H1 (cell line): ENCODE data around the gene CORO7. TPM values are rescaled to one million over a fixed set of nuclear protein-coding genes. Genes with fewer than 3 reads are reported as not detected.

Source experiments
- CTCF ChIA-PET: fragments of 300-600 bp; sonication (Branson Sonifier 250); formaldehyde crosslinking; loops from one replicate; lab custom pipeline; 2021; ENCODE audit not compliant: partially characterized antibody; lab: Charles Lee
- POLR2A ChIA-PET: fragments of 300-600 bp; sonication (Branson Sonifier 250); formaldehyde crosslinking; loops from one replicate; lab custom pipeline; 2021; ENCODE audit warnings: inconsistent platforms; ENCODE audit not compliant: partially characterized antibody; lab: Charles Lee
- DNase-seq, 2 experiments: peaks; one replicate each; pipeline versions ENCODE4 v3.0.0 to v3.0.0-alpha.2; 2010 to 2022; ENCODE audit warnings: low spot score in 2 of 2, low read depth in 1 of 2, mixed read lengths in 1 of 2
- FAIRE-seq: peaks from 2 replicates; lab custom pipeline; 2011; peaks lifted over from hg19 to GRCh38; lab: Jason Lieb, UNC
- H2AFZ ChIP-seq: 2 replicates; pipeline ENCODE4 v1.8.1; 2012; ENCODE audit warnings: low read length, inconsistent platforms
- H2AK5ac ChIP-seq: 2 replicates; pipeline ENCODE4 v1.6.1; 2013; ENCODE audit warnings: low read depth, low read length
- H2BK120ac ChIP-seq: replicated peaks from 2 replicates; pipeline ENCODE3; 2013; ENCODE audit warnings: low read depth, low read length, inconsistent platforms
- H2BK12ac ChIP-seq: 2 replicates; pipeline ENCODE4 v1.6.1; 2013; ENCODE audit warnings: low read depth, low read length
- H2BK15ac ChIP-seq: 2 replicates; pipeline ENCODE4 v1.6.1; 2013; ENCODE audit warnings: low read length
- H2BK20ac ChIP-seq: 2 replicates; pipeline ENCODE4 v1.6.1; 2013; ENCODE audit warnings: low read length
- H2BK5ac ChIP-seq: 2 replicates; pipeline ENCODE4 v1.6.1; 2013; ENCODE audit warnings: low read depth, low read length
- H3K14ac ChIP-seq: 2 replicates; pipeline ENCODE4 v1.6.1; 2013; ENCODE audit warnings: inconsistent platforms; ENCODE audit not compliant: insufficient read length
- H3K18ac ChIP-seq: 2 replicates; pipeline ENCODE4 v1.6.1; 2013; ENCODE audit warnings: low read length; ENCODE audit errors: extremely low read depth
- H3K23ac ChIP-seq: 2 replicates; pipeline ENCODE4 v1.6.1; 2013; ENCODE audit warnings: inconsistent platforms; ENCODE audit not compliant: insufficient read length
- H3K23me2 ChIP-seq: 2 replicates; pipeline ENCODE4 v1.6.1; 2013; ENCODE audit warnings: low read depth, low read length
- H3K27ac ChIP-seq: 2 replicates; pipeline ENCODE4 v1.6.1; 2011; ENCODE audit warnings: low read depth, low read length, inconsistent platforms
- H3K27me3 ChIP-seq, 4 experiments: replicated peaks in 1 of 4; 1 replicate in 1 of 4; 2 replicates in 3 of 4; pipeline versions ENCODE4 v1.6.1 to v1.8.1; 2011 to 2013; ENCODE audit warnings: low read length in 3 of 4, mild to moderate bottlenecking in 3 of 4, inconsistent platforms in 2 of 4, mixed read lengths in 2 of 4, moderate library complexity in 1 of 4; ENCODE audit not compliant: control insufficient read depth in 3 of 4, insufficient read depth in 3 of 4; ENCODE audit errors: extremely low read depth in 1 of 4
- H3K36me3 ChIP-seq, 4 experiments: 2 replicates each; pipeline versions ENCODE4 v1.6.1 to v1.8.1; 2011 to 2013; ENCODE audit warnings: mild to moderate bottlenecking in 4 of 4, low read length in 3 of 4, moderate library complexity in 2 of 4, control low read depth in 1 of 4, inconsistent platforms in 1 of 4; ENCODE audit not compliant: insufficient read depth in 4 of 4, control insufficient read depth in 2 of 4
- H3K4ac ChIP-seq: replicated peaks from 2 replicates; pipeline ENCODE3; 2013; ENCODE audit warnings: low read length, low read depth, mixed read lengths, inconsistent platforms; ENCODE audit not compliant: insufficient read length
- H3K4me1 ChIP-seq, 4 experiments: replicated peaks in 1 of 4; 1 replicate in 1 of 4; 2 replicates in 3 of 4; pipeline versions ENCODE4 v1.6.1 to v1.8.1; 2011 to 2013; ENCODE audit warnings: low read length in 3 of 4, inconsistent platforms in 2 of 4, mixed read lengths in 1 of 4; ENCODE audit not compliant: insufficient read depth in 4 of 4, control insufficient read depth in 3 of 4
- H3K4me2 ChIP-seq, 2 experiments: 2 replicates each; pipeline versions ENCODE4 v1.6.1 to v1.8.1; 2011 to 2013; ENCODE audit warnings: low read depth in 2 of 2, low read length in 2 of 2, control low read depth in 1 of 2, inconsistent platforms in 1 of 2, mild to moderate bottlenecking in 1 of 2; ENCODE audit not compliant: insufficient read depth in 1 of 2
- H3K4me3 ChIP-seq, 4 experiments: fragments of 200-600, 300-600 bp in 1 of 4; sonication (generic), shearing (Covaris generic), sonication (Bioruptor Twin) in 1 of 4; 2 replicates each; pipeline versions ENCODE4 v1.5.1 to v1.8.1; 2011 to 2016; ENCODE audit warnings: low read length in 4 of 4, low read depth in 3 of 4, control low read depth in 2 of 4, inconsistent platforms in 2 of 4, mild to moderate bottlenecking in 2 of 4, mixed read lengths in 1 of 4, moderate library complexity in 1 of 4; ENCODE audit not compliant: insufficient read depth in 2 of 4; ENCODE audit errors: extremely low read depth in 1 of 4
- H3K56ac ChIP-seq: replicated peaks from 2 replicates; pipeline ENCODE3; 2013; ENCODE audit warnings: low read depth, mild to moderate bottlenecking, mixed read lengths, low read length, inconsistent platforms; ENCODE audit not compliant: insufficient read length
- H3K79me1 ChIP-seq: 2 replicates; pipeline ENCODE4 v1.6.1; 2013; ENCODE audit warnings: low read depth, low read length, control low read depth
- H3K79me2 ChIP-seq, 2 experiments: 2 replicates each; pipeline versions ENCODE4 v1.6.1 to v1.8.1; 2012 to 2013; ENCODE audit warnings: low read length in 2 of 2, mild to moderate bottlenecking in 2 of 2, inconsistent platforms in 1 of 2; ENCODE audit not compliant: insufficient read depth in 2 of 2, control insufficient read depth in 1 of 2
- H3K9ac ChIP-seq, 4 experiments: replicated peaks in 1 of 4; 1 replicate in 1 of 4; 2 replicates in 3 of 4; pipeline versions ENCODE4 v1.6.1 to v1.8.1; 2011 to 2013; ENCODE audit warnings: low read depth in 3 of 4, low read length in 3 of 4, control low read depth in 2 of 4, mild to moderate bottlenecking in 2 of 4, moderate library complexity in 2 of 4, inconsistent platforms in 1 of 4; ENCODE audit errors: extremely low read depth in 1 of 4
- H3K9me3 ChIP-seq, 2 experiments: 2 replicates each; pipeline versions ENCODE4 v1.6.1 to v1.8.1; 2012 to 2013; ENCODE audit warnings: mild to moderate bottlenecking in 2 of 2, moderate library complexity in 2 of 2, control low read depth in 1 of 2, inconsistent platforms in 1 of 2, low read depth in 1 of 2, low read length in 1 of 2, mixed read lengths in 1 of 2; ENCODE audit not compliant: insufficient read depth in 2 of 2
- H4K20me1 ChIP-seq, 2 experiments: replicated peaks in 1 of 2; 2 replicates each; pipeline versions ENCODE3 to v1.8.1; 2011 to 2013; ENCODE audit warnings: inconsistent platforms in 2 of 2, low read length in 2 of 2, mild to moderate bottlenecking in 1 of 2; ENCODE audit not compliant: insufficient read depth in 2 of 2, control insufficient read depth in 1 of 2
- H4K5ac ChIP-seq: 2 replicates; pipeline ENCODE4 v1.6.1; 2013; ENCODE audit warnings: low read length, low read depth, mixed read lengths, inconsistent platforms; ENCODE audit not compliant: insufficient read length
- H4K8ac ChIP-seq: 2 replicates; pipeline ENCODE4 v1.8.0; 2013; ENCODE audit warnings: mild to moderate bottlenecking, moderate library complexity, low read length, inconsistent platforms; ENCODE audit not compliant: insufficient read depth; ENCODE audit errors: extremely low read depth
- H4K91ac ChIP-seq: replicated peaks from 2 replicates; pipeline ENCODE3; 2013; ENCODE audit warnings: low read length, mixed read lengths, inconsistent platforms; ENCODE audit not compliant: insufficient read length
- BRCA1 ChIP-seq: IDR thresholded peaks from 2 replicates; pipeline ENCODE4 v1.6.1; 2012; ENCODE audit warnings: low read depth, low read length, improper control_type of control experiment
- CHD1 ChIP-seq: IDR thresholded peaks from 2 replicates; pipeline ENCODE4 v1.6.1; 2012; ENCODE audit warnings: low read depth, low read length, improper control_type of control experiment
- EP300 ChIP-seq, 2 experiments: IDR thresholded peaks; 1 replicate in 1 of 2; 2 replicates in 1 of 2; pipeline ENCODE4 v1.6.1; 2011 to 2012; ENCODE audit warnings: low read depth in 2 of 2, low read length in 2 of 2, mild to moderate bottlenecking in 2 of 2, borderline replicate concordance in 1 of 2, inconsistent platforms in 1 of 2, moderate library complexity in 1 of 2
- GTF2F1 ChIP-seq: IDR thresholded peaks from 2 replicates; pipeline ENCODE4 v1.6.1; 2012; ENCODE audit warnings: low read depth, low read length, improper control_type of control experiment, borderline replicate concordance
- JUND ChIP-seq: IDR thresholded peaks from 2 replicates; pipeline ENCODE4 v1.6.1; 2011; ENCODE audit warnings: mild to moderate bottlenecking, improper control_type of control experiment, low read length
- KDM5A ChIP-seq: fragments of 200-600 bp; IDR thresholded peaks from 2 replicates; pipeline ENCODE4 v1.7.1; 2012; ENCODE audit warnings: mild to moderate bottlenecking, low read length, inconsistent platforms, mixed read lengths
- MAFK ChIP-seq: IDR thresholded peaks from 2 replicates; pipeline ENCODE4 v1.6.1; 2012; ENCODE audit warnings: low read depth, mild to moderate bottlenecking, improper control_type of control experiment, low read length
- POLR2AphosphoS5 ChIP-seq: IDR thresholded peaks from 2 replicates; pipeline ENCODE4 v1.6.1; 2011; ENCODE audit warnings: low read depth, low read length
- SIRT6 ChIP-seq: IDR thresholded peaks from one replicate; pipeline ENCODE4 v1.7.1; 2012; ENCODE audit warnings: low read length, inconsistent platforms
- SIX5 ChIP-seq: IDR thresholded peaks from 2 replicates; pipeline ENCODE4 v1.6.1; 2011; ENCODE audit warnings: mild to moderate bottlenecking, low read depth, low read length
- WGBS, 2 experiments: shearing (Covaris generic) in 1 of 2; methylation state at CpG; one replicate each; pipeline versions ENCODE4 v1.1.6 to v1.1.7; 2013 to 2015; ENCODE audit warnings: low lambda C conversion rate in 2 of 2, mixed read lengths in 2 of 2, inconsistent platforms in 1 of 2, low coverage in 1 of 2, missing lambda C conversion rate in 1 of 2; ENCODE audit not compliant: insufficient replicate concordance in 2 of 2, insufficient coverage in 1 of 2, insufficient read length in 1 of 2; ENCODE audit errors: extremely low coverage in 1 of 2, missing lambda C conversion rate in 1 of 2; 5-methylcytosine and 5-hydroxymethylcytosine counted together
- polyA plus RNA-seq, 7 experiments: library from polyadenylated mRNA; depleted of rRNA in 3 of 7; stranded (reverse) in 5 of 7; unstranded in 2 of 7; fragments of >200 nt in 5 of 7; fragments of 200-250 nt in 2 of 7; gene quantifications; 1 replicate in 5 of 7; 2 replicates in 1 of 7; 4 replicates in 1 of 7; pipeline versions ENCODE4 v1.2.1 to v1.2.3, GENCODE V29; 2011 to 2013; ENCODE audit warnings: missing spikeins in 2 of 7, mixed read lengths in 2 of 7
- total RNA-seq: library from RNA; stranded (reverse); fragmentation: NEBNext Ultra II Directional; extraction: Animal tissue kit (Norgen Biotek cat#: 25700); gene quantifications from 2 replicates; pipeline ENCODE4 v1.2.1, GENCODE V29; 2021
- TF ChIP-seq, protein P1 (sequence below): IDR thresholded peaks from 2 replicates; pipeline ENCODE4 v1.6.1; 2012; ENCODE audit warnings: inconsistent platforms

CORO7 gene
- total and polyA plus RNA-seq, 2 of the 8 experiments (the other 6 are each of a cell fraction or from before 2014, with no cell fraction given): 25.2 to 29.8 TPM

DNA sequence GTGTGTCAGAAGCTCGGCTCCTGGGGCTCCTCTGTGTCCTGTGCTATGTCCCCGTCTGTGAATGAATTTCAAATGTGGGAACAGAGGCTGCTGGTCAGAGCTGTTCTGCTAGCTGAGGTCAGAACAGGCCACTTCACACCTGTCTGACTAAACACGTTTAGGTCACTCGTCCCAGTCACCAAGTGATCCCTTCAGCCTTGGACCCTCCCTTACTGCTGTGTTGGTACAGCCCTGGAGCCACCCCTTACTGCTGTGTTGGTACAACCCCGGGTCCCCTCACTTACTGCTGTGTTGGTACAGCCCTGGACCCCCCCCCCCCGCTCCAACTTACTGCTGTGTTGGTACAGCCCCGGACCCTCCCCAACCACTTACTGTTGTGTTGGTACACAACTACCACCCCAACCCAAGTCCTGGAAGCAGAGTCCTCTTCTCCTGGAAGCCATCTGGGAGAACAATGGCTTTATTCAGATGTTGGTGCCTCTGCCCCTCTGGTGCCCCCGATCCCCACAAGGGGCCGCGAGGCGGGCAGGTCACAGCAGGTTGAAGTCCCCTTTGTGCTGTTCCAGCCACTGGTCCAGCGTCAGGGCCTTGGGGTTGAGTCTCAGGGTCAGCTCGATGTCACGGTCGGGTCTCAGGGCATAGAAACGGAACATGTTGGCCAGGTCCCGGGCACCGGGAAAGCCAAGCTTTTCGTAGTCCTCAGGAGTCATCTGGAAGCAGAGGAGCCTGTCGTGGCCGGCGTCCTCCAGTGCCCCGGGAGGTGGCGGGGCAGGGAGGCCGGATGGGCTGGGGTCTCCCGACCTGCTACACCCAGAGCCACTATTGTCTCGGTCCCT, 45.1 kb upstream of the CORO7 start:
- H2BK20ac ChIP-seq: no peak overlapping the region
- FAIRE-seq: no peak
- no peak overlapping the region for H2BK120ac ChIP-seq
- H2BK12ac ChIP-seq: no peak overlapping the region
- H3K14ac ChIP-seq: no peak overlapping the region
- no peak overlapping the region; a peak in 1 of 7 replicates for H3K9ac ChIP-seq
- H2AFZ ChIP-seq: no peak overlapping the region
- H3K36me3 ChIP-seq: peaks cover 9 to 43% (median 23%) of the 10 kb centered on the region in 4 experiments
- CTCF ChIA-PET: interaction anchor here (0.9 to 1.3 kb wide), 4 partner anchors 12 to 50 kb away, joined by 3 to 4 read pairs (median 3); no protein-coding TSS in a partner anchor
- H3K18ac ChIP-seq: 0 out of 2 replicates have a peak overlapping the region, but pooled peaks have one; percentile 7
- H3K27ac ChIP-seq: no peak overlapping the region; the same call in 1 of the 2 replicates
- H3K79me2 ChIP-seq: no peaks in the 10 kb centered on the region
- H4K5ac ChIP-seq: no peak overlapping the region
- WGBS, 2 experiments: 91% methylated on average over 26 of the region's 27 CpGs; no CpG with 5 or more reads in 1 of the 2 experiments
- H3K4me1 ChIP-seq: peaks cover 0 to 9% (median 3%) of the 10 kb centered on the region in 4 experiments; a peak in 4 of 7 replicates
- no peak overlapping the region for H3K56ac ChIP-seq
- POLR2A ChIA-PET: interaction anchor here (1.3 to 21.6 kb wide), 7 partner anchors 10 to 111 kb away, joined by 3 to 257 read pairs (median 7); partner anchors contain the start of genes HMOX2, NMRAL1 and PAM16
- H3K79me1 ChIP-seq: no peaks in the 10 kb centered on the region
- H3K23me2 ChIP-seq: no peaks in the 10 kb centered on the region
- peak in 1 of 2 experiments; percentile 66 for DNase-seq
- no peak overlapping the region for H3K4me3 ChIP-seq
- no peak overlapping the region for H2AK5ac ChIP-seq
- H4K8ac ChIP-seq: no peak overlapping the region
- H4K20me1 ChIP-seq: peaks cover 4 to 18% of the 10 kb centered on the region in 2 experiments
- no peak overlapping the region for H3K4me2 ChIP-seq
- H2BK5ac ChIP-seq: no peak overlapping the region
- no peak overlapping the region for H4K91ac ChIP-seq
- no peak overlapping the region for H3K4ac ChIP-seq
- H3K9me3 ChIP-seq: no peaks in the 10 kb centered on the region
- no peak overlapping the region for H3K23ac ChIP-seq
- no peak overlapping the region for H2BK15ac ChIP-seq
- H3K27me3 ChIP-seq: no peaks in the 10 kb centered on the region
- no peak for TF ChIP-seq GTF2F1
- TF ChIP-seq JUND: peak; percentile 94
- TF ChIP-seq SIX5: peak; percentile 56
- no peak for TF ChIP-seq KDM5A
- no peak; the same call in 1 of the 2 replicates for TF ChIP-seq BRCA1
- TF ChIP-seq, protein P1, sequence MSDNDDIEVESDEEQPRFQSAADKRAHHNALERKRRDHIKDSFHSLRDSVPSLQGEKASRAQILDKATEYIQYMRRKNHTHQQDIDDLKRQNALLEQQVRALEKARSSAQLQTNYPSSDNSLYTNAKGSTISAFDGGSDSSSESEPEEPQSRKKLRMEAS: 0 out of 2 replicates have a peak, but pooled peaks have one; percentile 9
- no peak for TF ChIP-seq MAFK
- peak; percentile 58; the same call in 1 of the 2 replicates for TF ChIP-seq POLR2AphosphoS5
- TF ChIP-seq CHD1: peak; percentile 92
- peak in 1 of 2 experiments; percentile 99; a peak in 2 of 3 replicates for TF ChIP-seq EP300 (IDR thresholded peaks at IDR 0.05; ENCODE audit: borderline replicate concordance in 1 of 2, low read depth in 2 of 2, low read length in 2 of 2)
- TF ChIP-seq SIRT6: no peak
